DMS153 treated with DMSO at 0.1 percent for 48 hours (cell line): ENCODE results near the gene VWCE.
"Not testable (repeated sequence)": the region's sequence is repeated elsewhere in the genome, so short reads cannot be mapped to it uniquely, and the experiment has no call there.

ENCODE experiments used
- DNase-seq: peaks from one replicate; lab custom pipeline; 2025; ENCODE audit not compliant: unreplicated experiment; lab: John Stamatoyannopoulos, UW

The VWCE gene

GRCh38 chr11:61259363-61259762 lies 35.8 kb downstream of the VWCE start:
- no peak for DNase-seq

- no peak for DNase-seq
Measured at GRCh38 chr11:61258546-61258945, 36.6 kb downstream of the VWCE start.

GRCh38 chr11:61256710-61257482 lies 38.2 kb downstream of the VWCE start:
- DNase-seq: no peak

- DNase-seq: peak; percentile 50
Measured at GRCh38 chr11:61254403-61255025, 40.6 kb downstream of the VWCE start.

GRCh38 chr11:61252332-61252731 lies 42.8 kb downstream of the VWCE start:
- DNase-seq: not testable (repeated sequence)

GRCh38 chr11:61250796-61251765 lies 44.0 kb downstream of the VWCE start:
- DNase-seq: not testable (repeated sequence)

GRCh38 chr11:61249201-61249600 lies 45.9 kb downstream of the VWCE start:
- DNase-seq: not testable (repeated sequence)

GRCh38 chr11:61248071-61248470 lies 47.0 kb downstream of the VWCE start:
- DNase-seq: not testable (repeated sequence)

GRCh38 chr11:61245284-61245964 lies 49.7 kb downstream of the VWCE start:
- DNase-seq: not testable (repeated sequence)

- DNase-seq: not testable (repeated sequence)
Measured at GRCh38 chr11:61241526-61241925, 53.6 kb downstream of the VWCE start.

- not testable (repeated sequence) for DNase-seq
Measured at GRCh38 chr11:61240875-61241274, 54.2 kb downstream of the VWCE start, which contains the start of gene PGA5. Gene PGA5 (plus strand): TSS chr11:61241175. CDS start chr11:61241227, 52 bp downstream.

- DNase-seq: not testable (repeated sequence)
Measured at GRCh38 chr11:61240288-61240687, 54.8 kb downstream of the VWCE start.

GRCh38 chr11:61237130-61237529 lies 58.0 kb downstream of the VWCE start:
- not testable (repeated sequence) for DNase-seq

- DNase-seq: not testable (repeated sequence)
Measured at GRCh38 chr11:61232548-61233145, 62.5 kb downstream of the VWCE start.

- DNase-seq: not testable (repeated sequence)
Measured at GRCh38 chr11:61231585-61231984, 63.5 kb downstream of the VWCE start.

GRCh38 chr11:61231033-61231432 lies 64.1 kb downstream of the VWCE start:
- DNase-seq: not testable (repeated sequence)

GRCh38 chr11:61229458-61229857 lies 65.7 kb downstream of the VWCE start:
- not testable (repeated sequence) for DNase-seq

- not testable (repeated sequence) for DNase-seq
Measured at GRCh38 chr11:61226457-61227137, 68.5 kb downstream of the VWCE start.

GRCh38 chr11:61222692-61223091 lies 72.4 kb downstream of the VWCE start:
- not testable (repeated sequence) for DNase-seq
